CD4-positive, CD25-positive, alpha-beta regulatory T cell (primary cell): ENCODE measurements around the gene RSBN1. TPM values are rescaled to one million over a fixed set of nuclear protein-coding genes. Genes with fewer than 3 reads are reported as not detected.

Experiments used
- ATAC-seq, 2 donors: fragments of 150-1000 bp; cut with Tn5 transposase; one replicate each; pipeline ENCODE4 v1.10.0; 2021; ENCODE audit warnings: low read depth in 2 of 2, moderate number of reproducible peaks in 2 of 2, moderate library complexity in 1 of 2
- DNase-seq, 3 donors: peaks; one replicate each; pipeline versions ENCODE4 v3.0.0 to v3.0.0-alpha.2; 2012 to 2022; ENCODE audit warnings: mixed read lengths in 1 of 3
- H3K27ac ChIP-seq: one replicate; pipeline ENCODE4 v1.7.0; 2013; ENCODE audit warnings: mild to moderate bottlenecking, low read length; ENCODE audit not compliant: insufficient read depth, poor library complexity, severe bottlenecking
- H3K27me3 ChIP-seq: one replicate; pipeline ENCODE4 v1.7.0; 2013; ENCODE audit warnings: low read length; ENCODE audit not compliant: control insufficient read depth, insufficient read depth
- H3K36me3 ChIP-seq: one replicate; pipeline ENCODE4 v1.7.0; 2013; ENCODE audit warnings: mild to moderate bottlenecking, low read length, moderate library complexity; ENCODE audit not compliant: control insufficient read depth, insufficient read depth
- H3K4me1 ChIP-seq: 2 replicates; pipeline ENCODE4 v1.7.0; 2013; ENCODE audit warnings: mild to moderate bottlenecking, low read length; ENCODE audit not compliant: insufficient read depth, control insufficient read depth, poor library complexity, severe bottlenecking
- H3K4me3 ChIP-seq: one replicate; pipeline ENCODE4 v1.7.0; 2013; ENCODE audit warnings: low read depth, mild to moderate bottlenecking, low read length, moderate library complexity
- H3K9me3 ChIP-seq, 2 experiments: 1 replicate in 1 of 2; 2 replicates in 1 of 2; pipeline ENCODE4 v1.7.0; 2013; ENCODE audit warnings: low read length in 2 of 2, mild to moderate bottlenecking in 1 of 2, moderate library complexity in 1 of 2; ENCODE audit not compliant: control insufficient read depth in 2 of 2
- H3K27ac Mint-ChIP-seq, 3 donors: one replicate each; pipeline ENCODE4 v1.8.0; 2020 to 2022; ENCODE audit warnings: mild to moderate bottlenecking in 3 of 3, mixed read lengths in 3 of 3, moderate library complexity in 2 of 3
- H3K27me3 Mint-ChIP-seq: one replicate; pipeline ENCODE4 v1.8.0; 2022; ENCODE audit warnings: mild to moderate bottlenecking, mixed read lengths
- H3K36me3 Mint-ChIP-seq: one replicate; pipeline ENCODE4 v1.8.0; 2020; ENCODE audit warnings: mixed read lengths
- H3K4me1 Mint-ChIP-seq, 4 donors: one replicate each; pipeline ENCODE4 v1.8.0; 2020 to 2022; ENCODE audit warnings: mixed read lengths in 4 of 4, mild to moderate bottlenecking in 1 of 4
- H3K4me3 Mint-ChIP-seq, 4 donors: one replicate each; pipeline ENCODE4 v1.8.0; 2020 to 2022; ENCODE audit warnings: mild to moderate bottlenecking in 4 of 4, mixed read lengths in 4 of 4, moderate library complexity in 3 of 4
- H3K9me3 Mint-ChIP-seq, 7 donors: one replicate each; pipeline ENCODE4 v1.8.0; 2020 to 2022; ENCODE audit warnings: mixed read lengths in 7 of 7, mild to moderate bottlenecking in 3 of 7, moderate library complexity in 2 of 7
- polyA plus RNA-seq, 4 donors: library from polyadenylated mRNA; unstranded; fragments of 300-500 nt; fragmentation: Illumina TruSeq; gene quantifications; one replicate each; pipeline ENCODE4 v1.2.3, GENCODE V29; 2021
- total RNA-seq: library from RNA; stranded (reverse); gene quantifications from one replicate; pipeline ENCODE4 v1.2.3, GENCODE V29; 2022

RSBN1 gene
- total and polyA plus RNA-seq, 5 donors from 2014 or later = 43.8 to 52.7 (median 50.2) TPM

GRCh38 chr1:113802367-113803007 lies 9.8 kb downstream of the RSBN1 start:
- H3K4me3 Mint-ChIP-seq = peak overlapping the region in 3 of 4 donors; percentile 26 to 59 (median 58)
- H3K27me3 ChIP-seq = no peaks in the 10 kb centered on the region
- peaks cover 50 to 95% (median 76%) of the 10 kb centered on the region in 4 donors for H3K4me1 Mint-ChIP-seq
- H3K9me3 Mint-ChIP-seq = peaks cover 0 to 1% (median 0%) of the 10 kb centered on the region in 7 donors
- no peak overlapping the region for H3K27ac ChIP-seq
- H3K4me3 ChIP-seq = peak overlapping the region; percentile 38
- H3K9me3 ChIP-seq = no peaks in the 10 kb centered on the region
- peaks cover 56% of the 10 kb centered on the region for H3K4me1 ChIP-seq
- no peaks in the 10 kb centered on the region for H3K27me3 Mint-ChIP-seq
- no peak for ATAC-seq
- H3K36me3 Mint-ChIP-seq = peaks cover 24% of the 10 kb centered on the region
- peaks cover 10% of the 10 kb centered on the region for H3K36me3 ChIP-seq
- no peak for DNase-seq
- no peak overlapping the region for H3K27ac Mint-ChIP-seq

GRCh38 chr1:113800487-113800886 lies 11.8 kb downstream of the RSBN1 start:
- Histone ChIP-seq H3K36me3 (peaks cover 22% of the 10 kb centered on the region), H3K27me3 (no peaks in the 10 kb centered on the region), H3K27ac (no peak overlapping the region), H3K9me3 (no peaks in the 10 kb centered on the region), H3K4me3 (peak overlapping the region; percentile 21), H3K4me1 (peaks cover 51% of the 10 kb centered on the region)
- Mint-ChIP-seq H3K9me3 (no peaks in the 10 kb centered on the region), H3K27ac (peak overlapping the region in 1 of 3 donors; percentile 11), H3K4me3 (peak overlapping the region in 3 of 4 donors; percentile 29 to 74 (median 55)), H3K27me3 (no peaks in the 10 kb centered on the region), H3K4me1 (peaks cover 48 to 86% (median 72%) of the 10 kb centered on the region in 4 donors), H3K36me3 (peaks cover 28% of the 10 kb centered on the region)
- no peak for ATAC-seq
- no peak for DNase-seq

DNA sequence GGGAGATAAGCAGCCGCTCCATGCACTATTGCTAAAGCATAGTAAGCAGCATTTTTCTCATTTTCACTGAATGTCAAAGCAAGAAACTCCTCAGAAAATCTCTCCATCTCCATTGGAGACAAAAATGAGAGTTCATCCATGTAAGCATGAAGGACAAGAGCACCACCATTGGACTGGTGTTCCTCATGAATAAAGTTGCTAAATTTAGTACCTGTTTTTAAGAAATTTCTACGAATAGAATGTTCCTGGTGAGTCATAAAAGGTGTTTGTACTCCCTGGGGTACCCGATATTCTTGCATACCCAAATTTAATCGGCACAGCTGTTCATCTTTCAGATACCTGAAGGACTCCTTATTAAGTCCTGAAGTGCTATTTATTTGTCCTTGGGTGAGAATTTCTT lies 14.8 kb downstream of the RSBN1 start:
- DNase-seq (no peak), ATAC-seq (no peak)
- no peaks in the 10 kb centered on the region for H3K27me3 ChIP-seq
- Mint-ChIP-seq H3K27me3 (no peaks in the 10 kb centered on the region), H3K9me3 (no peaks in the 10 kb centered on the region), H3K36me3 (peaks cover 38% of the 10 kb centered on the region), H3K4me3 (no peak overlapping the region), H3K4me1 (peaks cover 32 to 82% (median 70%) of the 10 kb centered on the region in 4 donors), H3K27ac (peak overlapping the region in 2 of 3 donors; percentile 33 to 44)
- H3K4me1 ChIP-seq = peaks cover 43% of the 10 kb centered on the region
- no peaks in the 10 kb centered on the region for H3K9me3 ChIP-seq
- H3K27ac ChIP-seq = no peak overlapping the region
- peaks cover 34% of the 10 kb centered on the region for H3K36me3 ChIP-seq
- H3K4me3 ChIP-seq = no peak overlapping the region

DNA sequence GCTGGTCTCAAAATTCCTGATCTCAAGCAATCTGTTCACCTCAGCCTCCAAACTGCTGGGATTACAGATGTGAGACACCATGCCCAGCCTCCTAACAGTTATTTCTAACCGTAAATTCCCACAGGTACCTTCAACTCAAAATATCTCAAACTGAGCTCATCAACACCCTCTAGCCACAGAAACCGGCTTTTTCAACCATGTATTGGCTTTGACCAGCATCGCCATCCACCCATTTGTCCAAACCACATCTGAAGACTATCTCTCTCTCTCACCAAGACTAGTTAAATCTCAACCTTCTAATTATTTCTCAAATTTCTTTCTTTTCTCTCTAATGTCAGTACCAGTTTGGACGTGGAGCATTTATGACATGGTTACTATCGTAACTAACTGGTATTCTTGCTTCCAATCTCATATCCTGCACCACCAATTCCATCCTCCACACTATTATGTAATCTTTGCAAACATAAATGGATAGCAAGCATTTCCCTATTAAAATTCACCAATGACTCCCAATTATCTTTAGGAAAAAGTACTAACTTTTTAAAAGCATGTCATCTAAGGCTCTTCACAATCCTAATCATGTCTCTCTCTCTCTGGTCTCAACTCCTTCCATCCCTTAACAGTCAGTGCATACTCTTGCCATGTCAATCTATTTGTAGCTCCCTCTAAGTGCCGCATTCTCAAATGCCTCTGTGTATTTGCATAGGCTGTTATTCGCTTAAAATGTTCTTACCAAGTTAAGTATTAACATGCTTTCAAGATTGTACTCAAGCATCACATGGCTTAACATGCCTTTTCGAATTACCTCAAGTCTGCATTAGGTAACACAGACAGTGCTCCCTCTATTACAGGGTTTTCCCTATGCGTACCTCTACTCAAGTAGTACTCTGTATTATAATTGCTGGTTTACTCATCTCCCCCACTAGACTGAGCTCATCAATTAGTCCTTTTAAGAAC lies 18.1 kb downstream of the RSBN1 start:
- peaks cover 40% of the 10 kb centered on the region for H3K36me3 ChIP-seq
- H3K9me3 ChIP-seq = no peaks in the 10 kb centered on the region
- no peak overlapping the region for H3K27ac ChIP-seq
- H3K27me3 ChIP-seq = no peaks in the 10 kb centered on the region
- H3K4me1 ChIP-seq = peaks cover 31% of the 10 kb centered on the region
- DNase-seq (no peak), ATAC-seq (no peak)
- H3K9me3 Mint-ChIP-seq = peaks cover 0 to 3% (median 0%) of the 10 kb centered on the region in 7 donors
- no peak overlapping the region for H3K4me3 ChIP-seq
- H3K4me1 Mint-ChIP-seq = peaks cover 49 to 81% (median 64%) of the 10 kb centered on the region in 4 donors
- peak overlapping the region in 2 of 3 donors; percentile 20 to 26 for H3K27ac Mint-ChIP-seq
- no peaks in the 10 kb centered on the region for H3K27me3 Mint-ChIP-seq
- H3K36me3 Mint-ChIP-seq = peaks cover 43% of the 10 kb centered on the region
- H3K4me3 Mint-ChIP-seq = no peak overlapping the region

- H3K27me3 Mint-ChIP-seq = no peaks in the 10 kb centered on the region
- Histone ChIP-seq H3K4me3 (no peak overlapping the region), H3K27ac (peak overlapping the region; percentile 36), H3K4me1 (peaks cover 38% of the 10 kb centered on the region), H3K27me3 (no peaks in the 10 kb centered on the region), H3K9me3 (no peaks in the 10 kb centered on the region), H3K36me3 (peaks cover 44% of the 10 kb centered on the region)
- DNase-seq (no peak), ATAC-seq (no peak)
- H3K27ac Mint-ChIP-seq = peak overlapping the region; percentile 5 to 74 (median 14)
- H3K4me1 Mint-ChIP-seq = peaks cover 51 to 82% (median 61%) of the 10 kb centered on the region in 4 donors
- peaks cover 0 to 3% (median 0%) of the 10 kb centered on the region in 7 donors for H3K9me3 Mint-ChIP-seq
- peaks cover 46% of the 10 kb centered on the region for H3K36me3 Mint-ChIP-seq
- H3K4me3 Mint-ChIP-seq = no peak overlapping the region
Observed at GRCh38 chr1:113792986-113793385, 19.3 kb downstream of the RSBN1 start.

DNA sequence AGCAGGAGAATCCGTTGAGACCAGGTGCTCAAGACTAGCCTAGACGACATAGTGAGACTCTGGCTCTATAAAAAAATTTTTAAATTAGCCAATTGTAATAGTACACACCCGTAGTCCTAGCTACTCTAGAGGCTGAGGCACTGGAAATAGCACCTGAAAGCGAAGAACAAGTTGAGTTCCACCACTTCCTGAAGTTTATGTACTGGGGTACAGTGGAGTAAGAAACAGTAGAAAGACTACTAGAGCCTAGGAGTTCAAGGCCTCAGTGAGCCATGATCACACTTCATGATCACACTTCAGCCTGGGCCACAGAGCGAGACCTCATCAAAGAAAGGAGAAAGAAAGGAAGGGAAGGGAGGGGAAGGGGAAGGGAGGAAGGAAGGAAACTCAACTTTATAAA lies 19.8 kb downstream of the RSBN1 start:
- H3K4me3 ChIP-seq = no peak overlapping the region
- Mint-ChIP-seq H3K4me1 (peaks cover 49 to 82% (median 61%) of the 10 kb centered on the region in 4 donors), H3K4me3 (peak overlapping the region in 3 of 4 donors; percentile 16 to 44 (median 26)), H3K36me3 (peaks cover 41% of the 10 kb centered on the region), H3K9me3 (peaks cover 0 to 3% (median 0%) of the 10 kb centered on the region in 7 donors), H3K27me3 (no peaks in the 10 kb centered on the region), H3K27ac (peak overlapping the region; percentile 2 to 89 (median 74))
- DNase-seq (peak in 1 of 3 donors; percentile 38), ATAC-seq (peak in 1 of 2 donors; percentile 60)
- peaks cover 40% of the 10 kb centered on the region for H3K36me3 ChIP-seq
- no peaks in the 10 kb centered on the region for H3K9me3 ChIP-seq
- H3K27me3 ChIP-seq = no peaks in the 10 kb centered on the region
- peak overlapping the region; percentile 36 for H3K27ac ChIP-seq
- H3K4me1 ChIP-seq = peaks cover 39% of the 10 kb centered on the region

GRCh38 chr1:113788802-113789201 lies 23.5 kb downstream of the RSBN1 start:
- H3K27ac ChIP-seq = no peak overlapping the region
- peaks cover 10% of the 10 kb centered on the region for H3K36me3 ChIP-seq
- H3K4me3 ChIP-seq = no peak overlapping the region
- no peak for ATAC-seq
- no peak for DNase-seq
- H3K9me3 ChIP-seq = no peaks in the 10 kb centered on the region
- Mint-ChIP-seq H3K9me3 (peaks cover 0 to 3% (median 0%) of the 10 kb centered on the region in 7 donors), H3K4me3 (no peak overlapping the region), H3K36me3 (peaks cover 18% of the 10 kb centered on the region), H3K4me1 (peaks cover 60 to 79% (median 65%) of the 10 kb centered on the region in 4 donors), H3K27ac (peak overlapping the region; percentile 23 to 83 (median 62)), H3K27me3 (no peaks in the 10 kb centered on the region)
- no peaks in the 10 kb centered on the region for H3K27me3 ChIP-seq
- H3K4me1 ChIP-seq = peaks cover 65% of the 10 kb centered on the region
